GM19438 (cell line): ENCODE measurements around the gene HAAO.
"Not testable (repeated sequence)": the region's sequence is repeated elsewhere in the genome, so short reads cannot be mapped to it uniquely, and the experiment has no call there.

ENCODE experiments used
- ATAC-seq: cut with Tn5 transposase; IDR thresholded peaks from one replicate; pipeline ENCODE4 v1.9.1; 2021; ENCODE audit warnings: low read depth; ENCODE audit not compliant: unreplicated experiment

HAAO gene

DNA sequence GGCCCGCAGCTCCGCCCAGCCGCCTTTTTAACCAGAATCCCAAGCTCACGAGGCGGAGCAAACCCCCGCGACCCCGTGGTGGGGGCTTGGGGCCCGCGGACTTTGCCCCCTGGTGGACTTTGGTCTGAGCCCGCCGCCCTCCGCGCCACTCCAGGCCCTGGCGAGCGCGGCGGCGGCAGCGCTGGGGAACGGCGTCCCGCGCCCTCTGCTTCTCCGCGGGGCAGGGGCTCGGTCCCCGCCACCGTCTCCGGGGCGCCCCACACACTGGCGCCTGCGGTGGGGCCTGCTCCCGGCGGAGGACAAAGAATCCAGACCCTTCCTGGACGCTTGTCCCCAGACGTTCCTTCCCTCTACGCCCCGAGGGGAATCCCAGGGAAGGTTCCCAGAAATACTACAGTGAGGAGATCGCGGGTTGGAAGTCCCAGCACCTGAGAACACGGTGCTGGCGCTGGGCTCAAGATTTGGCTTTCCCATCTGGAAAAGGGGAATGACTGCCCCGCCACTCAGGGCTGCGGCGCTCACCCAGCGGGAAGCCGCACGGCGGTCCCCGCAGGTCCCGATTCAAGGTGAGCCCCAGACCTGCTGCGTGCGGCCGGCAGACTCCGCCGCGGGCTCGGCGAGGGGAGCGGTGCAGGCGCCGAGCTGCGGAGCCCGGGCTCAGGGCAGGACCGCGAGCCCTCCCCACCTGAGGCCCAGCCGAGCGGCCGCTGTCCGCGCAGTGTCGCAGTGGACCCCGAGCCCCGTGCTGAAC lies at the start of gene HAAO:
HAAO (minus strand) TSS at position 1 of the 751 bp plus-strand sequence. CDS start 47 bp downstream, outside the sequence.
- peak; percentile 37 for ATAC-seq

DNA sequence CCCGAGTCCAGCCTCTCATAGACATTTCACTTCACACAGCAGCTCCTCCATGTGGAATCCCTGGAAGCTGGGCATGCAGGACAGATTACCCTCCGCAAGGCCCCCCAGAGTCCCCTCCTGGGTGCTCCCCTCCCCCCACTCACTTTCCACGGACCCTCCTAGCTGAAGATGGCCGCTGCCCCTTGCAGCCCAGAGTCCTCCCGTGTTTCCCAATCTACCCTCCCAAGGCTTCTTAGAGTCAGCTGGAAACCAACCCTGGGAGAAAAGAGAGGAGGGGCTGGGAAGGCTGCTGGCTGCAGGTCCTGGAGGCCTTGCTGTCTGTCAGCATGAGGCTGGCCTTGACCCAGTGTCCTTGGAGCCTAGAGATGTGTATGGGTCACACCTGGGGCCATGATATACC lies 49.0 kb upstream of the HAAO start:
- ATAC-seq: no peak

DNA sequence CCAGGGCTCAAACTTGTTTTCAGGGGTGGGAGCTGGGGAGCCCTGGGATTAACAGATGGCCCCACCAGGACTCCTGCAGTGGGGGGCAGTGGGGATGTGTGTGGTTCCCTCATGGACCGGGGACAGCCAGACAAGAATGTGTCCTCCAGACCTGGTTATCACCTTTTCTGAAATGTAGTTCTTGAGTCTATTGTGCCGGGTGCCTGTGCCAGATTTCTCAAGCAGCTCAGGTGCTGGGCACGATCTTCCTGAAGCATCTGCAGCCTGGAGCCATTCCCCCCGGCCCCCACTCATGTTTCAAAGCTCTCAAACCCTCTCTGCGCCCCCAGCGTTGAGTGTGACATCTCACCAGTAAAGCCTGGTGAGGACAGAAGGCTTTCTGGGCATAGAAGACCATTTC lies 48.4 kb upstream of the HAAO start:
- no peak for ATAC-seq

DNA sequence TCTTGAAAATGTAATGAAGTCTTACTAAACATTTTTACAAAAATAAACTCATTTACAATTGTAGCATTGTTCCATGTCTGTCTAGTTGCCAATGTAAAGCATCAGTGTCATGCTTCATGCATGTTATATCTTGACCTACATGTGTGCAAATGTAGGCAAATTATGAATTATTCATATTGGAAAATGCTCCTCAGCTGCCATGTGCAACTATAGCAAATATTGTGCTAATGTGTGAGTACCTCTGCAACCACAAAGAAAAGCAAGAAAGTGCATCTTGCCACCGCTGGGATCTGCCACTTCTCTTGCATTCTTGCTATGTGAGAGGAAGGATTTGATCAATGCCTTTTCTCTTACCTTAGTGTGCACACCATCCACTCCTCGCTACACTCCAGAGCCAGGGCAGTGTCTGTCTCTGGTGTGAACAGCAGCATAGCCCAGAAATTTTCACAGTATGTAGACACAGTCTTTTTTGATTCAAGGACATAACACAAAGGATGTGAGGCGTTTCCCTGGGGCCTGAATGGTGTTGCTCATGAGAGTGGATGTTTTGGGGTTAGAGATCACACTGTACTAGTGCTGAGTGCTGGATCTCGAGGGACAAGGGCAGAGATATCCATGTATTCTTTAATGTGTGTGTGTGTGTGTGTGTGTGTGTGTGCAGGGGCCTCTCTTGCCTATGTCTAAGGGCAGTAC lies 47.6 kb upstream of the HAAO start:
- no peak for ATAC-seq

- no peak for ATAC-seq
Observed at GRCh38 chr2:42838133-42838532, 45.8 kb upstream of the HAAO start.

- no peak for ATAC-seq
Observed at GRCh38 chr2:42835577-42836371, 43.4 kb upstream of the HAAO start.

- no peak for ATAC-seq
Observed at GRCh38 chr2:42834161-42834560, 41.8 kb upstream of the HAAO start.

- no peak for ATAC-seq
Observed at GRCh38 chr2:42832289-42832634, 39.9 kb upstream of the HAAO start.

DNA sequence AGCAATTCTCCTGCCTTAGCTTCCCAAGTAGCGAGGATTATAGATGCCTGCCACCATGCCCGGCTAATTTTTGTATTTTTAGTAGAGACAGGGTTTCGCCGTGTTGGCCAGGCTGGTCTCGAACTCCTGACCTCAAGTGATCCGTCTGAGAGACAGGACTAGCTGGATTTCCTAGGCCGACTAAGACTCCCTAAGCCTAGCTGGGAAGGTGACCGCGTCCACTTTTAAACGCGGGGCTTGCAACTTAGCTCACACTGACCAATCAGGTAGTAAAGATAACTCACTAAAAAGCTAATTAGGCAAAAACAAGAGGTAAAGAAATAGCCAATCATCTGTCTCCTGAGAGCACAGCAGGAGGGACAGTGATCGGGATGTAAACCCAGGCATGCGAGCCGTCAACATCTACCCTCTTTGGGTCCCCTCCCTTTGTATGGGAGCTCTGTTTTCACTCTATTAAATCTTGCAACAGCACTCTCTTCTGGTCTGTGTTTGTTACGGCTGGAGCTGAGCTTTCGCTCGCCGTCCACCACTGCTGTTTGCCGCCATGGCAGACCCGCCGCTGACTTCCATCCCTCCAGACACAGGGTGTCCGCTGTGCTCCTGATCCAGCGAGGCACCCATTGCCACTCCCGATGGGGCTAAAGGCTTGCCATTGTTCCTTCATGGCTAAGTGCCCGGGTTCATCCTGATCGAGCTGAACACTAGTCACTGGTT lies 39.3 kb upstream of the HAAO start:
- ATAC-seq: not testable (repeated sequence)

DNA sequence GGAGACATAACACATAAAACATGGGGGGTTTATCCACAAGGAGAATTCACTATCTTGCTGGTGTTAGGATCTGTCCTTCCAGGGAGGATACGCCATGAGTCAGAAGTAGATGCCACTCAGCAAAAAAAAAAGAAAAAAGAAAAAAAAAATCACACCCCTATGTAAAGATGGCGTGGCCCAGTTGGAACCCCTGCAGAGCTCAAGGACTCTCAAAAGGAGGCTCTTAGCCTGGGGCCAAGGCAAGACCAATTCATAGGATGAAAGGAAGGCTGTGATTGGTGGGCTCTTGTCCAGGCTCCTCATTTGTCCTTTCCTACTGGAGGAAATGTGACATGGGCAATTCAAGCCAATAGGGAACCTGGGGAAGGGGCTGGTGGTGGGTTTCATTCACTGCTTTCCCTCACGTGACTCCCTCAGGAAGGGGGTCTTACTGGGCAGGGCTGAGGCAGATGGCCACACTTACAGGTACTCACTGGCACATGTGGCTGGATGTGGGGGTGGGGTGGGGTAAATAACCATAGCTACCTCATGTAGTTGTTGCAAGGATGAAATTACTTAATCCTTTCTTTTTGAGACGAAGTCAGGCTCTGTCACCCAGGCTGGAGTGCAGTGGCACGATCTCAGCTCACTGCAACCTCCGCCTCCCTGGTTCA lies 38.7 kb upstream of the HAAO start:
- ATAC-seq: no peak

- ATAC-seq: no peak
Observed at GRCh38 chr2:42829671-42830440, 37.5 kb upstream of the HAAO start.

DNA sequence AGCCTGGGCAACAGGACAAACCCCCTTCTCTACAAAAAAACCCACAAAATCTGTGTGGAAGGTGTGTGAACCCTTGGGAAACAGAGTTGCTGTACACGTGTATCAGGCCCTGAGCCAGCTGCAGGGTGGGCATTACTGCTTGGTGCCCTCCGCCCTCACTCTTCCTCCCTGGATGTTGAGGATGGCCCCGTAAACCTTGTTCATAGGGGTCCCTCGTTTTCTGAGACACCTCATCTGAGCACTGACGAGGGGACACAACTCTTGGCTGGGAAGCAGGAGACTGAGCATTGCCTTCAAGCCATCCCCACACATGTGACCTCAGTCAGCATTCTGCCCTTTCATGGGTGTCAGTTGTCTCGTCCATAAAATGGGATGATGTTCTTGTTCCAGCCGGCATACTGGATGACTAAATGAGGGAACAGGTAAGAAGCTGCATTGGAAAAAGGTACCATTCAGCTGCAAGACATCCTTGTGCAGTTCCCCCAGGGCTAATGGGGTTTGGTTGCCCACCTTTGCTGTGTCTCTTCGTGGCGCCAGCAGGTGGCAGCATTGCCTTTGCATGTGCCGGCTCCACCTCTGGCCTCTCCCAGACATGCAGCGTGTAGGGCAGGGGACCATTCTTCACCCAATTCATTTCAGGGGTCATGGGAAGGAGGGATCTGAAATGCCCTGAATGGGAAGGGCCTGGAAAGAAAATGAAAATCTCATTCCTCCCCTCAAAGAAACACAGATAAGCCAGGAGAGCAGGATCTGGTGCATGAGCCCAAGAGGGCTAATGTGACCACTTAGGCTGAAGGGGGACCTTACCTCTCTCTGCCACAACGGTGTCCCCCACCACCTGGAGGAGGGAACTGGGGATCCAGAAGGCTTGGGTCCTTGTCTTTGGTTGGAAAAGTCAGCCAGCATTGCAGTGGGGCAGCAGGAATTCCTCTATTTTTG lies 36.4 kb upstream of the HAAO start:
- peak; percentile 71 for ATAC-seq

- ATAC-seq: no peak
Observed at GRCh38 chr2:42827647-42828486, 35.5 kb upstream of the HAAO start.

DNA sequence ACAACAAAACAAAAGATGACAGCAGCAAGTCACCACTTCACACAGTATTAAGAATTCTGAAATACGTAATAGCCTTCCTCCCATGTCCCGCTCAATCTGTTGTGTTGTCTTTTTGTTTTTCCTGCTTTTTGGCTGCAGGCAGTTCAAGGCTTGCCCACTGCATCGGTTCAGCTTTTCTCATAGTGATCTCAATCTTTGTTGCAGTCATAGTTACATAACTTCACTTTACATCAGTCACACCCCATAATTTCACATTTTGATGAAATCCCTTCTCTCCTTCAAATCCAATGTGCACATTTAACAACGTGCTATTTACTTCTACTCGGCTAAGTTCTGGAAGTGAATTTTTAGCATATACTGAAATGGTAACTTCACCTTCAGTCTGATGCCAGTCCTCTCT lies 33.8 kb upstream of the HAAO start:
- no peak for ATAC-seq

DNA sequence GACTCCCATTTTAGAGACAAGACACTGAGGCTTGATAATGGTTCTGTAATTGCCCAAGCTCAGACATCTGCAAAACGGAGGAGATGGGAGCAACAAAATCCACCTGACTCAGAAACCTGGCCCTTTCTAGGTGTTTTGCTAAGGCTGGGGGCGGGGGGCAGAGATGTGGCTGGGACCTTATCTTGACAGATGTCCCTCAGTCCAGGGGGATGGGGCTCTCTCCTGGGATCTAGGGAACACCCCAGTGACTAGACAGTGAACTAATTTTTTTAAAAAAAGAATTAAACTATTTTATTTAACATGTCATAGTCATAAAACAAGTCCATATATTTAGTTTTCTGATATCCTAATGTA lies 32.0 kb upstream of the HAAO start:
- no peak for ATAC-seq

GRCh38 chr2:42823744-42824453 lies 31.5 kb upstream of the HAAO start:
- ATAC-seq: no peak

GRCh38 chr2:42819160-42819559 lies 26.8 kb upstream of the HAAO start:
- no peak for ATAC-seq
